GM12892 (cell line): ENCODE data around the gene QDPR.

Experiments used
- POLR2A ChIP-seq: IDR thresholded peaks from 2 replicates; pipeline ENCODE4 v1.6.1; 2011; ENCODE audit warnings: low read depth, low read length, control low read depth
- POLR2AphosphoS5 ChIP-seq: IDR thresholded peaks from 2 replicates; pipeline ENCODE4 v1.6.1; 2011; ENCODE audit warnings: low read depth, low read length, control low read depth

DNA sequence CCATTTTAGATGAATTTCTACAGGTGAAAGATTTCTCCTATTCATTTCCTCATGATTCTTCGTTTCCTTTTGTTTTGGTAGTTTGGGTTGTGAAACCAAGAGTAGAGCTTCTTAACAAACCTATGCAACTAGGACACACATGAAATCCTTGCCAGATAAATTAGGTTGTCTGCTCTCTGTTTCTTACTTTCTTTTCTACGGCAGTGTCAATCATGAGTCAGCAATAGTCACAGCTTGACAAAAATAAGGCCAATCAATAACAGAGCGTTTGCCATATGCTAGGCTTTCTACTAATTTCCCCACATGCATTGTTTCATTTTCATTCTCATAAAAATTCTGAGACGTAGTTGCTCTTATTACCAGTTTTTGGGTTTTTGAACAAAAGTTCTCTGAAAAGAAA, 23.4 kb upstream of the QDPR start:
- TF ChIP-seq POLR2AphosphoS5 (no peak), POLR2A (no peak)
